Nephron (organoid): ENCODE results near the gene RNF13.

Experiments used
- H3K27ac Mint-ChIP-seq, 3 experiments: 2 replicates each; pipeline ENCODE4 v1.8.0; 2020; ENCODE audit warnings: mixed read lengths in 3 of 3, mild to moderate bottlenecking in 2 of 3, moderate library complexity in 1 of 3
- H3K27me3 Mint-ChIP-seq: 2 replicates; pipeline ENCODE4 v1.8.0; 2021; ENCODE audit warnings: low read depth, mild to moderate bottlenecking, moderate library complexity, mixed read lengths
- H3K36me3 Mint-ChIP-seq: 2 replicates; pipeline ENCODE4 v1.8.0; 2020; ENCODE audit warnings: low read depth, mixed read lengths
- H3K4me1 Mint-ChIP-seq: 2 replicates; pipeline ENCODE4 v1.8.0; 2020; ENCODE audit warnings: mixed read lengths
- H3K4me3 Mint-ChIP-seq, 3 experiments: 2 replicates each; pipeline ENCODE4 v1.8.0; 2020; ENCODE audit warnings: mild to moderate bottlenecking in 3 of 3, mixed read lengths in 3 of 3, moderate library complexity in 2 of 3
- H3K9me3 Mint-ChIP-seq: 2 replicates; pipeline ENCODE4 v1.8.0; 2020; ENCODE audit warnings: mixed read lengths
- TF ChIP-seq, protein P1 (sequence below), 3 experiments: fragments of 200-600 bp; sonication (generic); IDR thresholded peaks; one replicate each; pipeline ENCODE4 v1.5.0; 2021; ENCODE audit warnings: antibody characterized with exemption in 3 of 3; ENCODE audit not compliant: unreplicated experiment in 3 of 3

RNF13 gene

GRCh38 chr3:149860881-149861280 lies 47.9 kb downstream of the RNF13 start:
- Mint-ChIP-seq H3K27me3 (no peaks in the 10 kb centered on the region), H3K36me3 (peaks cover 53% of the 10 kb centered on the region), H3K4me3 (no peak overlapping the region), H3K9me3 (peaks cover 6% of the 10 kb centered on the region), H3K27ac (no peak overlapping the region), H3K4me1 (no peaks in the 10 kb centered on the region)
- TF ChIP-seq, protein P1, sequence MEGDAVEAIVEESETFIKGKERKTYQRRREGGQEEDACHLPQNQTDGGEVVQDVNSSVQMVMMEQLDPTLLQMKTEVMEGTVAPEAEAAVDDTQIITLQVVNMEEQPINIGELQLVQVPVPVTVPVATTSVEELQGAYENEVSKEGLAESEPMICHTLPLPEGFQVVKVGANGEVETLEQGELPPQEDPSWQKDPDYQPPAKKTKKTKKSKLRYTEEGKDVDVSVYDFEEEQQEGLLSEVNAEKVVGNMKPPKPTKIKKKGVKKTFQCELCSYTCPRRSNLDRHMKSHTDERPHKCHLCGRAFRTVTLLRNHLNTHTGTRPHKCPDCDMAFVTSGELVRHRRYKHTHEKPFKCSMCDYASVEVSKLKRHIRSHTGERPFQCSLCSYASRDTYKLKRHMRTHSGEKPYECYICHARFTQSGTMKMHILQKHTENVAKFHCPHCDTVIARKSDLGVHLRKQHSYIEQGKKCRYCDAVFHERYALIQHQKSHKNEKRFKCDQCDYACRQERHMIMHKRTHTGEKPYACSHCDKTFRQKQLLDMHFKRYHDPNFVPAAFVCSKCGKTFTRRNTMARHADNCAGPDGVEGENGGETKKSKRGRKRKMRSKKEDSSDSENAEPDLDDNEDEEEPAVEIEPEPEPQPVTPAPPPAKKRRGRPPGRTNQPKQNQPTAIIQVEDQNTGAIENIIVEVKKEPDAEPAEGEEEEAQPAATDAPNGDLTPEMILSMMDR (IDR thresholded peaks at IDR 0.05; ENCODE audit: unreplicated experiment in 3 of 3), result no peak

DNA sequence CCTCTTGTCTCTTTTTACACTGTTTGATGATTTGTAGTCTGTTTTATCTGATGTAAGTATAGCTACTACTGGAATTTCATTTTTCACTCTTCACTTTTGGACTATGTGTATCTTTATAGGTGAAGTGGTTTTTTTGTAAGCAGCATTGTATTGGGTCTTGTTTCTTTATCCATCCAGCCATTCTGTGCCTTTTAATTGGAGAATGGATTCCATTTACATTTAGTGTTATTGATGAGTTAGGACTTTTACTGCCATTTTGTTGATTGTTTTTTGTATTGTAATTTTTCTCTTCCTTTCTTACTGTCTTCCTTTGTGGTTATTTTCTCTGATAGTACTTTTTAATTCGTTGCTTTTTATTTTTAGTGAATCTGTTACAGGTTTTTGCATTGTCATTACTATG lies 54.5 kb downstream of the RNF13 start:
- no peaks in the 10 kb centered on the region for H3K4me1 Mint-ChIP-seq
- TF ChIP-seq, protein P1 (IDR thresholded peaks at IDR 0.05; ENCODE audit: unreplicated experiment in 3 of 3), result no peak
- H3K27ac Mint-ChIP-seq, result no peak overlapping the region
- H3K27me3 Mint-ChIP-seq, result no peaks in the 10 kb centered on the region
- peaks cover 33% of the 10 kb centered on the region for H3K9me3 Mint-ChIP-seq
- H3K4me3 Mint-ChIP-seq, result no peak overlapping the region
- H3K36me3 Mint-ChIP-seq, result peaks cover 56% of the 10 kb centered on the region

GRCh38 chr3:149871855-149872254 lies 58.8 kb downstream of the RNF13 start:
- Mint-ChIP-seq H3K27ac (no peak overlapping the region), H3K4me1 (no peaks in the 10 kb centered on the region), H3K36me3 (peaks cover 40% of the 10 kb centered on the region), H3K27me3 (no peaks in the 10 kb centered on the region), H3K4me3 (no peak overlapping the region), H3K9me3 (peaks cover 23% of the 10 kb centered on the region)
- TF ChIP-seq, protein P1 (IDR thresholded peaks at IDR 0.05; ENCODE audit: unreplicated experiment in 3 of 3), result no peak

- Mint-ChIP-seq H3K4me1 (no peaks in the 10 kb centered on the region), H3K9me3 (peaks cover 16% of the 10 kb centered on the region), H3K4me3 (no peak overlapping the region), H3K27ac (no peak overlapping the region), H3K36me3 (peaks cover 33% of the 10 kb centered on the region), H3K27me3 (no peaks in the 10 kb centered on the region)
- TF ChIP-seq, protein P1 (IDR thresholded peaks at IDR 0.05; ENCODE audit: unreplicated experiment in 3 of 3), result no peak
Observed at GRCh38 chr3:149872589-149872988, 59.6 kb downstream of the RNF13 start.

- Mint-ChIP-seq H3K4me3 (no peak overlapping the region), H3K9me3 (no peaks in the 10 kb centered on the region), H3K36me3 (peaks cover 6% of the 10 kb centered on the region), H3K27ac (no peak overlapping the region), H3K27me3 (no peaks in the 10 kb centered on the region), H3K4me1 (no peaks in the 10 kb centered on the region)
- TF ChIP-seq, protein P1 (IDR thresholded peaks at IDR 0.05; ENCODE audit: unreplicated experiment in 3 of 3), result no peak
Observed at GRCh38 chr3:149877668-149878067, 64.7 kb downstream of the RNF13 start.

DNA sequence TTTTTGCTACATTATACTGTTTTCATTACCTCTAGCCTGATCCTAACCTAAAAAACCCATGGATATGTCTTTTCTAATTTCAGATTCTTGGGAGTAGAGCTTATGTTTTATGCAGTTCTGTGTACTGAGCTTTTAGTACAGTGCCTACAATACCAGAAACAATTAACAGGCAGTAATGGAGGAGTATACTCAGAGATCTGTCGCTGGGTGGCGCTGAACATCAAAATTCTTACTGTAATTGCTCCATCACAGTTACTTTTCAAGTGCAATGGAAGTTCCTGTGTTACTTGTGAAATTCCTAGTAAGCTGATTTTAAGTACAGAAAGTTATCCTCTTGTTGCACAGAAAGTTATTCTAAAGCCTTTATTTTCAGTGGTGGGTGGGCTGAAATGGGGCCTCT lies 66.9 kb downstream of the RNF13 start:
- H3K4me1 Mint-ChIP-seq, result no peaks in the 10 kb centered on the region
- no peak overlapping the region for H3K27ac Mint-ChIP-seq
- H3K9me3 Mint-ChIP-seq, result peaks cover 11% of the 10 kb centered on the region
- TF ChIP-seq, protein P1 (IDR thresholded peaks at IDR 0.05; ENCODE audit: unreplicated experiment in 3 of 3), result peak; percentile 56 to 67 (median 63)
- H3K36me3 Mint-ChIP-seq, result peaks cover 12% of the 10 kb centered on the region
- H3K27me3 Mint-ChIP-seq, result no peaks in the 10 kb centered on the region
- H3K4me3 Mint-ChIP-seq, result no peak overlapping the region
